Stimulated activated CD4-positive, alpha-beta T cell treated with anti-CD3 and anti-CD28 coated beads, Interleukin-1b, Interleukin-23, amount 100 ng/mL, for 1 hour (primary cell): ENCODE data around the gene BRINP3.

Experiments used
- DNase-seq, 2 donors: peaks; one replicate each; pipeline ENCODE4 v3.0.0-alpha.2; 2020; ENCODE audit warnings: low read depth in 2 of 2

BRINP3 gene

GRCh38 chr1:190322274-190322673 lies 155.4 kb downstream of the BRINP3 start:
- DNase-seq, result no peak

DNA sequence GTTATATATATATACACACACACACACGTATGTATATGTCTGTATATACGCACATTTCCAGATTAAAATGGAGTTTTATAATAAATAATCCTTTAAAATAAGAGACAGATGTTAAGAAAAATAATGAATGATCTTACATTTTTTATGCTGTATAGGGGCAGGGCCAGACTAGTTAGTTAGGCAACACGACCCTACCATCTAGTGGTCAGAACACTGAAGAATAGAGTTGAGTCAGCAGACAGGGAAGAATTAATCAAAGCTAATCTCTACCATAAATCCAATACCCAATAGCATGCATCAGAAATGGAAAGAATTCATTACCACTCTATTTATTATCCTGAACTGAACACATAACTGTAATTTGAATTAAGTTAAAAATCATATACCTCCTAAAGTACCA lies 156.7 kb downstream of the BRINP3 start:
- no peak for DNase-seq

DNA sequence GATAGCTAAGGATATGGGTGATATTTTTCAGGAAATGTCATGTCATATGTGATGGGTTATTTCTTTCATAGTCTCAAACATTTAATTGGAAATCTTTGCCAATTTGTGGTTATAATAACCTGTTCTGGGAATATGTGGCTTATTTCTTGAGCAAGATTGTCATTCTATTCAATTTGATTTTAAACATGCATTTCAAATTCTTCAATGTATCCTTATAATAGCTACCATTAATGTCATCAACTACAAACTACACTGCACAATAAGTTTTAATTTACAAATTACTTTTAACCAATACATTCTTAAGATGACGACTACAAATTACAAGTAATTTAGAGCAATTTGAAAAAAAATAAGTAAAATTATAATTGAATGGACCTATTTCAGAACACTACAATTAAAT lies 164.9 kb downstream of the BRINP3 start:
- DNase-seq, result no peak

GRCh38 chr1:190303501-190303900 lies 174.2 kb downstream of the BRINP3 start:
- no peak for DNase-seq

GRCh38 chr1:190296453-190296852 lies 181.2 kb downstream of the BRINP3 start:
- no peak for DNase-seq

GRCh38 chr1:190289897-190290296 lies 187.8 kb downstream of the BRINP3 start:
- DNase-seq, result no peak

- no peak for DNase-seq
Measured at GRCh38 chr1:190286111-190286510, 191.6 kb downstream of the BRINP3 start.

- no peak for DNase-seq
Measured at GRCh38 chr1:190277107-190277506, 200.6 kb downstream of the BRINP3 start.

DNA sequence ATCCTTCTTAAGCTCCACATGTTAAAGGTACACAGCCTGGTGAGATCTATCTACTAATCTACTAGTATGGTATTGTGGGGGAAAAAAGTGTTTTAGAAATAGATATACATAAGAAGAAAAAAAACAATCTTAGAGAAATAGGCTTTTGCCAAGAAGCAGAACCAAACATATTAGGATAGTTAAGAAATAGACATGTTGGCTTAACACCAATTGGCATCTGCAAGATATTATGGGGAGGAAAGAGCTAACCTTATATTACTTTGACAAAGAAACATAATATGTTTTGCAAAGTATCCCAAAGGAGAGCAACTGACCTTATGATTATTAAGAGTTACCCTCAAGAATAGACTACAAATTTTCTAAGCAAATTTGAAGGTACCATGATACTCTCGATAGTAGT lies 202.9 kb downstream of the BRINP3 start:
- no peak for DNase-seq

DNA sequence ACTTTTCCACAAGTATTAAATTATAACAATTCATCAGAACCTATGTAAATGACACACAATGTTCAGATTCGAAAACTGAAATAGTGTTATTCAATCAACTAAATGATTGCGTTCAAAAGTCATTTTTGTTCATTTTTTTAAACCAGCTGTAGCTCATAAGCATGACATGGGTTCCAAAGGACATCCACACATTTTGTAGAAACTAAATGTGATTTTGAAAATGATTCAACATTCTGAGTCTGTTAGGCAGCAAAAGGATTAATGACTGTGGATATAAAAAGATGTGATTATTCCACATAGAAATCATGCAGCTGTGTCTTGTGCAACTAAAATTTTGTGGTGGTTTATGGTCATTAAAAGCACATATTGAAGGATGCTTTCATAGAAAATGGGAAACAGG lies 204.5 kb downstream of the BRINP3 start:
- DNase-seq, result no peak

GRCh38 chr1:190262538-190262937 lies 215.1 kb downstream of the BRINP3 start:
- no peak for DNase-seq

DNA sequence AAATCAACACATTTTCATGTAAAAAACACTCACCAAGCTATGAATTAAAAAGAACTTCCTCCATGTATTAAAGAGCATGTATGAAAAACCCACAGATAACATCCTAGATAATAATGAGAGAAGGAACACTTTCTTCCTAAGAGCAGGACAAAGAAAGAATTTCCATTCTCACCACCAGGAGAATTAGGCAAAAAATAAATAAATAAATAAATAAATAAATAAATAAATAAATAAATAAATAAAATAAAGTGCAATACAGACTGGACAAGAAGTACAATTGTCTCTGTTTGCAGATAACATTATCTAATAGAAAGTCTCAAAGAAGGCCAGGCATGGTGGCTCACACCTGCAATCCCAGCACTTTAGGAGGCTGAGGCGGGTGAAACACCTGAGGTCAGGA lies 218.2 kb downstream of the BRINP3 start:
- DNase-seq, result no peak

- no peak for DNase-seq
Measured at GRCh38 chr1:190258003-190258402, 219.7 kb downstream of the BRINP3 start.

DNA sequence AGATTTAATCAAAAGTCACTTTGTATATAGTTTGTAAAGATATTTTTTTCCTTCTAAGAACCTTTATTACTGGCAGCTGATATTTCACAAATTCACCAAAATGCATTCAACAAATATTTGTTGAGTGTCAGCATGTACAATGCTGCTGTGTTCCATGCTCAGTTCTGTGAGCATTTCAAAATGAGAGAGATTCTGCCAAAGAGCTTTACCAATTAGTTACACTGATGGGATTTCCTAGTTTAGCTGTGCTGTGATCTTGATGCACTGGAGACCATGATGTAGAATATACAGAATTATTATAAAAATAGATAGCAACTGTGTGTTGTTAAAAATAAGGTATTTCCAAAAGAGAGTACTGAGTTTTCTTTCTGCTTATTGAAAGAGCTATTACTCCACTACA lies 225.6 kb downstream of the BRINP3 start:
- DNase-seq, result no peak

DNA sequence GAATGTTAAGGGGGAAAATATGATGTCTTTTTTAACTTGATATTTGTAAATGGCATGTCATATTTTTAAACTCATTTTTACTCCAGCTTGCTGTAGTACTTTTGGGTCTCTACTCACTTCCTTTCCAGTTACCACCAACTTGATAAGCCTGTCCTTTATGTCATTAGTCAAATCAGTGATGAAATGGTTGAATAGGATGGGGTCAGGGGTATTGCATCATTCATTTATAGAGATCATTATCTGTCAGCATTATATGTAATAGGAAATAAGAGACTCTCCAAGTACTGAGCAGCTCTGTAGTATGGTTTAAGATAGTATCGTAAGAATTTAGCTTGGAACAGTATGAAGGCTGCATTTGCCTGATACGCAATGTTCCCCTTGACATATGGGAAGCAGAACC lies 227.3 kb downstream of the BRINP3 start:
- no peak for DNase-seq

DNA sequence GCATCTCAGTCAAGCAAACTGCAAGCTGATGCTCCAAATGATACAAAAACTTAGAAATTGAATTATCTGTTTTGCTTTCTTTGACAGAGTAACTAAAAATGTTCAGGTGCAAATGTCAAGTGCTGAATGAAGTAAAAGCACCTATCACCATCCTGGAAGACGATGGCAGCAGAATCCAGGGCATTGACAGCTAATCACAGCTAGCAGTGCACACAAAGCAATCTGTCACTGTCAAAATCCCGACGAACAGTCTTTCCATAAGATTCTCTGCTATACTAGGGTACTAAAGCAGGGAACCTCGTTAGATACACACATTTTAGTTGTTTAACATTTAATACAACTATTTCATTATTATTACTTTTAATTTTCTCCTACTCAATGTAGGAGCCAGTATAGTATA lies 233.3 kb downstream of the BRINP3 start:
- DNase-seq, result no peak

GRCh38 chr1:190243056-190243455 lies 234.6 kb downstream of the BRINP3 start:
- no peak for DNase-seq

DNA sequence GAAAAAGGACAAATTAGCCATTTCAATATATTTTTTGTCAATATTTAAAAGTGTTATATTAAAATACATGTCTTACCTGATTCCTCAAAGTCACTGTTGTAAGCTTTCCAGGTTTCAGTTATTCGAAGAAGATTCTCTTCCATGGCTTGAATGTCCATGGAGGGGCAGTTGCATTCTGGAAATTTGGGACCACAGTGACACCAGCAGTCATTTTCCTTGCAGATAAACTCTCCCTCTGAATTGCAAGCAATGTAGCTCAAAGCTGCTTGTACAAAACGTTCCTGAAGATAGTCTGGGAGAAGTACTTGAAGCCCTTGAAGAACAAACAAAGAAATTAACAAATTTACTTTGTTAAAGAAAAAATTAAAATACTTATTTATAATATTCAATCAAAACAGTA lies 251.7 kb downstream of the BRINP3 start:
- DNase-seq, result no peak

DNA sequence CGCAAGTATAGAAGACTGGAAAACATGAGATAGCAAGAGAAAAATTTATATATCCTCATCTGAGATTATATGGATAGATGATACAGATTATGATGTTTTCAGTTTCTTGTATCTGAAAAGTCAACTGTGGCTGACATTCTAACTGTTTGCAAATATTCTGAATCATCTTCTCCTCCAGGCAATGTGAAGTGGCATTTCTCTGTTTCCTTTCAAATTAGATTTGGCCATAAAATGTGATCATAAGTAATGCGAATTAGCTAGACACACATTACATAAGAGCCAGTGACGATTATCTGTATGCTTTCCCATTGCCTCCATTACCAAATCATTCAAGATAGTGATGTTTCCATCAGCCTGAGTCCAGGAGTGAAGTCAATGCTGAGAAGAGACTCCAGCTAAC lies 265.2 kb downstream of the BRINP3 start:
- no peak for DNase-seq

- DNase-seq, result no peak
Measured at GRCh38 chr1:190207733-190208132, 269.9 kb downstream of the BRINP3 start.

GRCh38 chr1:190205713-190206112 lies 272.0 kb downstream of the BRINP3 start:
- no peak for DNase-seq

DNA sequence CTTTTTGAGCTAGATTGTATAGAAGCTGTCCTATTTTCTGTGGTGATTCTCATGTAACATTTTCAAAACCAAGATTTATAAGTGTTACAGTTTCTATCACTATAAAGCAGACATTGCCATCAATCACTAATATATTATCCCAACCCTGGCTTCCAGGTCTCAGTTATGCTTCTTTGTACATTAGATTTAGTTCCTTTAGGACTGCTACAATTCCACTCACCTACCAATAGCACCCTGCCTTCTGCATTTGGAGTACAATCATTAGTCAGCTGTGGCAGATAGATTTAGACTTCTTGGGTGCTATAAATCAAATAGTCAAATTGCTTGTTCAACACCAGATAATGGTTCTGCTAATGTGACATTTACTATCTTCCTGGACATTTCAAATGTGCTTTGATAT lies 281.6 kb downstream of the BRINP3 start:
- no peak for DNase-seq

GRCh38 chr1:190193508-190194115 lies 284.1 kb downstream of the BRINP3 start:
- DNase-seq, result no peak

DNA sequence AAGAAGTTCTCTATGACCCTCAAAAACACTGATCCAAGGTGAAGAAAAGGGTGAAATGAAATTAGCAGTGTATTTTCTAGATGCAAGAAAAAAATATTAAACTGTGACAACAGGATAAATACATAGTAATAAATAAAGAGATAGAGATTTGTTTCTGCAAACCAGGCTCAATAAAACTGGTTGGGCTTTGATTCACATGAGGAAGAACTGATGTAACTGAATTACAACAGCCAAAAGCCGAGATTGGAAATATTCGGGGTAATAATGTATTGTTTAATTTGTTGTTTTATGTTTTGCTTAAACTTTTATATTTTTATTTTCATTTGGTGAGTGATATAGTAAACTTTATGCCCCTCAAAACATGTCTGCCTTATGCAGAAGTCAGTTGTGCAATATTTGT lies 285.0 kb downstream of the BRINP3 start:
- no peak for DNase-seq

- DNase-seq, result no peak
Measured at GRCh38 chr1:190183588-190183987, 294.1 kb downstream of the BRINP3 start.
